ENCODE results near the gene KIF3A. TPM values are rescaled to one million over a fixed set of nuclear protein-coding genes. Genes with fewer than 3 reads are reported as not detected.

KIF3A gene
- total RNA-seq, 1 donor from 2014 or later, result 25.4 TPM

GRCh38 chr5:132758451-132758850 lies 21.1 kb upstream of the KIF3A start:
- no peak for FAIRE-seq
- no peaks in the 10 kb centered on the region for H3K4me1 ChIP-seq (ENCODE audit: insufficient read depth, low read length)

GRCh38 chr5:132756542-132756941 lies 19.2 kb upstream of the KIF3A start:
- H3K27me3 Mint-ChIP-seq (ENCODE audit: low read depth, unreplicated experiment), result no peaks in the 10 kb centered on the region
- no peak overlapping the region for H3K4me3 Mint-ChIP-seq (ENCODE audit: unreplicated experiment)
- H3K4me1 ChIP-seq (ENCODE audit: insufficient read depth, low read length), result no peaks in the 10 kb centered on the region
- no peak overlapping the region for H3K9ac ChIP-seq (ENCODE audit: low read length)
- no peaks in the 10 kb centered on the region for H3K9me3 Mint-ChIP-seq (ENCODE audit: unreplicated experiment)
- no peak overlapping the region for H3K4me2 ChIP-seq (ENCODE audit: low read length)
- no peaks in the 10 kb centered on the region for H3K79me2 ChIP-seq (ENCODE audit: insufficient read depth, low read length)
- no peak for DNase-seq (ENCODE audit: low read depth)
- peaks cover 37% of the 10 kb centered on the region for H3K36me3 Mint-ChIP-seq (ENCODE audit: low read depth, unreplicated experiment)
- no peak overlapping the region for H3K27ac ChIP-seq (ENCODE audit: low read depth, low read length)
- FAIRE-seq, result no peak
- H3K9me3 ChIP-seq (ENCODE audit: insufficient read depth, low read depth, low read length), result no peaks in the 10 kb centered on the region
- no peak overlapping the region for H3K4me3 ChIP-seq (ENCODE audit: insufficient read depth, low read depth, low read length)
- no peaks in the 10 kb centered on the region for H4K20me1 ChIP-seq (ENCODE audit: insufficient read depth, low read length)
- peaks cover 11% of the 10 kb centered on the region for H3K4me1 Mint-ChIP-seq (ENCODE audit: low read depth, unreplicated experiment)
- TF ChIP-seq CTCF (IDR thresholded peaks at IDR 0.05; ENCODE audit: insufficient read depth, low read depth, low read length) (no peak), EZH2 (IDR thresholded peaks at IDR 0.05; ENCODE audit: insufficient read depth, low read length) (no peak)
- H3K27ac Mint-ChIP-seq (ENCODE audit: unreplicated experiment), result no peak overlapping the region
- H3K27me3 ChIP-seq (ENCODE audit: insufficient read depth, low read length), result no peaks in the 10 kb centered on the region
- H2AFZ ChIP-seq (ENCODE audit: low read depth, low read length), result no peak overlapping the region
- H3K36me3 ChIP-seq (ENCODE audit: insufficient read depth, low read length), result peaks cover 14% of the 10 kb centered on the region

More at GRCh38 chr5:132758451-132758850, 21.1 kb upstream of the KIF3A start:
- no peak overlapping the region for H3K4me3 Mint-ChIP-seq (ENCODE audit: unreplicated experiment)
- H3K27me3 Mint-ChIP-seq (ENCODE audit: low read depth, unreplicated experiment), result no peaks in the 10 kb centered on the region
- DNase-seq (ENCODE audit: low read depth), result no peak
- Histone ChIP-seq H3K4me3 (ENCODE audit: insufficient read depth, low read depth, low read length) (no peak overlapping the region), H3K4me2 (ENCODE audit: low read length) (no peak overlapping the region), H3K9me3 (ENCODE audit: insufficient read depth, low read depth, low read length) (no peaks in the 10 kb centered on the region), H3K27me3 (ENCODE audit: insufficient read depth, low read length) (no peaks in the 10 kb centered on the region), H3K79me2 (ENCODE audit: insufficient read depth, low read length) (no peaks in the 10 kb centered on the region), H4K20me1 (ENCODE audit: insufficient read depth, low read length) (no peaks in the 10 kb centered on the region), H3K36me3 (ENCODE audit: insufficient read depth, low read length) (peaks cover 14% of the 10 kb centered on the region), H2AFZ (ENCODE audit: low read depth, low read length) (no peak overlapping the region), H3K9ac (ENCODE audit: low read length) (no peak overlapping the region), H3K27ac (ENCODE audit: low read depth, low read length) (no peak overlapping the region)
- no peak for TF ChIP-seq CTCF (IDR thresholded peaks at IDR 0.05; ENCODE audit: insufficient read depth, low read depth, low read length)
- no peak for TF ChIP-seq EZH2 (IDR thresholded peaks at IDR 0.05; ENCODE audit: insufficient read depth, low read length)
- H3K9me3 Mint-ChIP-seq (ENCODE audit: unreplicated experiment), result no peaks in the 10 kb centered on the region
- H3K27ac Mint-ChIP-seq (ENCODE audit: unreplicated experiment), result no peak overlapping the region
- H3K4me1 Mint-ChIP-seq (ENCODE audit: low read depth, unreplicated experiment), result peaks cover 11% of the 10 kb centered on the region
- peaks cover 39% of the 10 kb centered on the region for H3K36me3 Mint-ChIP-seq (ENCODE audit: low read depth, unreplicated experiment)

DNA sequence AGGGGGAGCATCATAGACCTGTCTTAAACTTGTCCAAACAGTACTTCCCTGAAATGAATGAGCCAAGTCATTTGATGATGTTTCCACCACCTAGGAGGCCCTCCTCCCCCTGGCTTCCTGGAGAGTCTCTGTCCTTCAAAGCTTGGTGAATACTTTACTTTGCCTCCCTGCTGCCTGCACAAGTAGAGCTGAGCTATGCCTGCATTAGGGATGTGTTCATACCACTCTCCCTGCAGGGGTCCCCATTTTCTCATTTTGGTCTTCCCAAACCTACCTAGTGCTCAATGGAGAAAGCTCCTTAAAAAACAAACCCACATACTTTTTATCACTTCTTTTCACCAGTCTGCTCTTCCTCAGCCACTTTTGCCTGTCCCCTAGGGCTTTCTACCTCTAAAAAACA lies 17.6 kb upstream of the KIF3A start:
- no peak overlapping the region for H3K27ac Mint-ChIP-seq (ENCODE audit: unreplicated experiment)
- Histone ChIP-seq H3K9ac (ENCODE audit: low read length) (no peak overlapping the region), H3K4me1 (ENCODE audit: insufficient read depth, low read length) (no peaks in the 10 kb centered on the region), H4K20me1 (ENCODE audit: insufficient read depth, low read length) (no peaks in the 10 kb centered on the region), H3K36me3 (ENCODE audit: insufficient read depth, low read length) (peaks cover 11% of the 10 kb centered on the region), H3K4me3 (ENCODE audit: insufficient read depth, low read depth, low read length) (no peak overlapping the region), H3K27ac (ENCODE audit: low read depth, low read length) (no peak overlapping the region), H3K9me3 (ENCODE audit: insufficient read depth, low read depth, low read length) (no peaks in the 10 kb centered on the region), H3K79me2 (ENCODE audit: insufficient read depth, low read length) (no peaks in the 10 kb centered on the region), H3K27me3 (ENCODE audit: insufficient read depth, low read length) (no peaks in the 10 kb centered on the region), H3K4me2 (ENCODE audit: low read length) (no peak overlapping the region), H2AFZ (ENCODE audit: low read depth, low read length) (no peak overlapping the region)
- H3K4me1 Mint-ChIP-seq (ENCODE audit: low read depth, unreplicated experiment), result peaks cover 11% of the 10 kb centered on the region
- H3K9me3 Mint-ChIP-seq (ENCODE audit: unreplicated experiment), result no peaks in the 10 kb centered on the region
- no peak overlapping the region for H3K4me3 Mint-ChIP-seq (ENCODE audit: unreplicated experiment)
- peaks cover 26% of the 10 kb centered on the region for H3K36me3 Mint-ChIP-seq (ENCODE audit: low read depth, unreplicated experiment)
- DNase-seq (ENCODE audit: low read depth) (no peak), FAIRE-seq (no peak)
- H3K27me3 Mint-ChIP-seq (ENCODE audit: low read depth, unreplicated experiment), result no peaks in the 10 kb centered on the region
- TF ChIP-seq CTCF (IDR thresholded peaks at IDR 0.05; ENCODE audit: insufficient read depth, low read depth, low read length) (peak; percentile 11), EZH2 (IDR thresholded peaks at IDR 0.05; ENCODE audit: insufficient read depth, low read length) (no peak)

Data from astrocyte (in vitro differentiated cells and primary cell).